GM10266 (cell line): ENCODE results near the gene BYSL.

Experiments used
- DNase-seq: peaks from one replicate; pipeline ENCODE4 v3.0.0; 2012; ENCODE audit errors: extremely low spot score
- CTCF ChIP-seq: IDR thresholded peaks from 2 replicates; pipeline ENCODE4 v1.5.1; 2012; ENCODE audit warnings: mild to moderate bottlenecking, low read depth; ENCODE audit not compliant: control insufficient read depth, insufficient read depth; ENCODE audit errors: missing control alignments

Gene BYSL

GRCh38 chr6:41943456-41943855 is 22.2 kb downstream of the BYSL start:
- DNase-seq: no peak

DNA sequence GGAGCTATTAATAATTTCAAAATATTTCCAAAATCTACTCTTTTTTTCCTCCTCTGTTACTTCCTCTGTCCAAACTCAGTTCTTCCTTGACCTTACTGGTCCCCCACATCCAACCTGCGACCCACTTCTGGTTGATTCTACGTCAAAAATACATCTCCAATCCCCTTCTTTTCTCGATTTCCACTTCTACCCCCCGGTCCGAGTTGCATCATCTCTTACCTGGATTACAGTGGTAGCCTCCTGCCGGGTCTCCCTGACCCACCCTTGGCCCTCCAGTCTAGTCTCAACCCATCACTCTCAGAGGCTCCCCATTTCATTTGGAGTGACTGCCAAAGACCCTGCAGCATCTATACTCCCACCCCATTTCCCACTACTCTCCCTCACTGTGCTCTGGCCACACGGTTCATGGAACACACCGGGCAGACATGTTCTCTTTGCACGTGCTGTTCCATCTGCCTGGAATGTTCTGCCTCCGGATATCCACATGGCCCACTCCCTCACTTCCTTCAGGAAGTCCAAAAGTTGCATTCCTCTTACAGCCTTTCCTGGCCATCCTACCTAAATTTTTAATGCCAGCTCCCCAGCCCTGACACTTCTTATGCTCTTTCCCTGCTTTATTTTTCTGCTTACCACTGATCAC is 26.4 kb downstream of the BYSL start:
- DNase-seq: no peak
- no peak for TF ChIP-seq CTCF

More at GRCh38 chr6:41943456-41943855, 22.2 kb downstream of the BYSL start:
- TF ChIP-seq CTCF: no peak

- no peak for DNase-seq
- no peak for TF ChIP-seq CTCF
Observed at GRCh38 chr6:41954668-41955067, 33.4 kb downstream of the BYSL start.

DNA sequence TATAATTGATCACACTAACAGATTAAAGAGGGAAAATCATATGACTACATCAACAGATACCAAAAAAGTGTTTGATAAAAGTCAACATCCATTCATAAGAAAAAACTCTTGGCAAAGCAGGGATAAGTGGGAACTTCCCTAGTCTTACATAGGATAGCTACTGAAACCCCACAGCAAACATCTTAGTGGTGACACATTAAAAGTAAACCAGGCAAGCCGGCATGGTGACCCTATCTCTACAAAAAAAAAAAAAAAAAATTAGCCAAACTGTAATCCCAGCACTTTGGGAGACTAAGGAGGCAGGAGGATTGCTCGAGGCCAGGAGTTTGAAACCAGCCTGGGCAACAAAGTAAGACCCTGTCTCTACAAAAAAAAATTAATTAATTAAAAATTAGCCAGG is 34.1 kb downstream of the BYSL start:
- DNase-seq: no peak
- no peak for TF ChIP-seq CTCF

GRCh38 chr6:41957117-41957516 is 35.8 kb downstream of the BYSL start:
- DNase-seq: no peak
- TF ChIP-seq CTCF: no peak

DNA sequence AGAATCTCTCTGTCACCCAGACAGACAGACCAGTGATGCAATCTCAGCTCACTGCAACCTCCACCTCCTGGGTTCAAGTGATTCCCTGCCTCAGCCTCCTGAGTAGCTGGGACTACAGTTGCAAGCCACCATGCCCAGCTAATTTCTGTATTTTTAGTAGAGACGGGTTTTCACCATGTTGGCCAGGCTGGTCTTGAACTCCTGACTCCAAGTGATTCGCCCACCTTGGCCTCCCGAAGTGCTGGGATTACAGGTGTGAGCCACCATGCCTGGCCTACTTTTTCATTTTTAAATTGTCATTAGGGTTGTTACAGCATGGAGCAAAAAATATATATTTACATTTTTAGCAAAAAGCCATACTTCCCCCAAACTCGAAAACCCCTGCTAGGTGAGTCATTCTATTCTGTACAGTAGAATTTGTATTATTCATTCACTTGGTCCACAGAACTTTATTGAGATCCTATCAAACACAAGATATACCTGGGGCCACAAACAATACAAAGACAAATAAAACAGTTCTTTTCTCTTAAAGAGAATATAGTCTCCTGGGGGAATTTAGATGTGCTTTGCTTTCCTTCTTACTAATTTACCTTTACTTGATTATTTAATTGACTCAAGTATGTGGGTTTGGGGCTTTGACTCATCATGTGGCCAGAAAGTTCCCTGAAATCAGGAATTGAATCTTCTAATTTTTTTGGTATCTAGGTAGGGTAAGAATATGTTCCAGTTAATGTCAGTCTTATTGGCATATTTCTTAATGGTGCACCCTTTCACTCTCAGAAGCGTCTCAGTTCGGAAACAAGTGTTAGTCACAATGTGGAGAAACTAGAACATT is 36.9 kb downstream of the BYSL start:
- no peak for TF ChIP-seq CTCF
- no peak for DNase-seq

- DNase-seq: no peak
- TF ChIP-seq CTCF: no peak
Observed at GRCh38 chr6:41960028-41960427, 38.7 kb downstream of the BYSL start.
